HG03045 (cell line): Measurements from ENCODE around the gene ARHGEF39.

Experiments
- ATAC-seq: cut with Tn5 transposase; IDR thresholded peaks from one replicate; pipeline ENCODE4 v1.9.1; 2021; ENCODE audit warnings: mild to moderate bottlenecking, moderate library complexity; ENCODE audit not compliant: unreplicated experiment

The ARHGEF39 gene

DNA sequence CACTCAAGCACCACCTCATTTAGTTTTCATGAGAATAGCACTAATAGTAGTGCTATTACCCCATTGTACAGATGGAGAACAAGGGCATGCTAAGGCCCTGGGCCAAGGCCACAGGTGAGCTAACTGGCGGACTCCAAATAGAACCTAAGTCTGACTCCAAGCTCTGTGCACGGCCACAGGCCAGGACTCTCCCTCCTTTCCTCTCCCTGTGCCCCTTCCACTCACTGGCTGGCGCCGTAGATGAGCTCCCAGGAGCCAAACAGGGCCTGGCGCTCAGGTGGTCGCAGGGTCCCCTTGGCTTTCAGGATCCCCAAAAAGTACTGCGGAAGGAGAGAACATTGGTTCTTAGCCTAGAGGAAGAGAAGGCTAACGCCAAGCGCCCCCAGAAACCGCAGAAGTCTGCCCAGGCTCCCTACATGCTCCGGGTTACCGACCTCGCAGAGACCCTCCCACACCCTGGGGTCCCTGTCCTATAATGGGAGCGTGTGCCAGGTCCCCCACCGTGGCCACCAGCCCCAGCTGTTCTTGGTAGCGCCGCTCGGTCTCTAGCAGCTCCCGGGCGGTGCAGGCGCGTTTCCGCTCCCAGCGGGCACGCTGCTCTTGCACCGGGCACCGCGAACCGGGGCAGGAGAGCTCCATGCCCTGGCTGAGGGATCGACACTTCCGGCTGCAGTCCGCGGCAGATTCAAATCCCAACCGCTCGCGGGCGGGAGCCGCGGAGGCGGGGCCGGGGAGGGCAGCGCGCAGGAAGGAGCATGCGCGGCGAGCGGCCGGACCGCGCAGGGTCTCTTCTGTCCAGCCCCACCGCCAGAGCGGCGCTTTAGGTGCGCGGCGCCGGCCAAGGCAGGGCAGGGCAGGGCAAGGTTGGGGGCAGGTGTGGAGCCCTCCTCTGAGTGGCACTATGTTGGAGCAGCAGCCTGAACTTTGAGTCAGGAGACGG, at the start of gene ARHGEF39:
Gene ARHGEF39 (minus strand): TSS at position 665 of the 940 bp plus-strand sequence. CDS start 26 bp downstream, at position 639.
- ATAC-seq, result peak; percentile 76

- ATAC-seq, result no peak
These were observed 49.1 kb upstream of the ARHGEF39 start for GRCh38 chr9:35714123-35714522.

DNA sequence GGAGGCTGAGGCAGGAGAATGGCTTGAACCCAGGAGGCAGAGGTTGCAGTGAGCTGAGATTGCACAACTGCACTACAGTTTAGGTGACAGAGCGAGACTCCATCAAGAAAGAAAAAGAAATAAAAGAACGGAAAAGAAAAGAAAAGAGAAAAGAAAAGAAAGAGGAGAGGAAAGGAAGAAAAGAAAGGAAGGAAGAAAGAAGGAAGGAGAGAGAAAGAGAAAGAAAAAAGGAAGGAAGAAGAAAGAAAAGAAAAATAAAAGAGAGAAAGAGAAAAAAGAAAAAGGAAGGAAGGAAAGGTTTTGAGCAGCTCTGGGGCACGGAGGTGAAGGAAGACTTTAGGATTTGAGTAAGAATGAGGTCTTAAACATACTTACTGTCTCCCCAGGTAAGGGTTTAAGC, 48.6 kb upstream of the ARHGEF39 start:
- no peak for ATAC-seq

DNA sequence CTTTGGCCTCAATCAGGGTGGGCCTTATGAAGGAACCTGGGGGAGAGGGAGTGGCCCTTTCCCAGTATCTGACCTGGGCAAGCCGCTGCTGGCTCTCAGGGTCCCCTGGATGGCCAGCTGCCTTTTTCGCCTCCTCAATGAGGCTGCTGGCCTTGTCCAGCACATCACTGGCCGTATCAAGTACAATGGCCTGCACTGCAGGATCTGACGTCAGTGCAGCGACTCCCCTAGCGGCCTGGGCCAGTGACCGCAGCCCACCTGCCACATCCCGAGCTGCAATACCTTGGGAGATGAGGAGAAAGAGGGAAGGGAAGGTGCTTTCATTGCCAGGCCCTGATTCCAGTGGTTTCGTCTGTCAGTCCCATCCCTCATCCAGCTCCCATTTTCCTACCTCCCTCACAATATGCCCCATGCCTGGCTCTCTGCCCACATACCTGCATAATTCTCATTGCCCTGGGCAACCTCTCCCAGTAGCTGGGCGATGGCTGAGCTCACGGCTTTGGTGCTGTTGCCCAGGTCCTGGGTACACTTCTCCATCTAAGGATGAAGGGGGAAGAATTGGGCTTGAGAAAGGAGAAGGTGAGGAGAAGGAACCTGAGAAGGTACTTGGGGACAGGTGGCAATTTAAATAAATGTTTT, 47.9 kb upstream of the ARHGEF39 start:
- no peak for ATAC-seq

GRCh38 chr9:35711501-35712428, 46.8 kb upstream of the ARHGEF39 start:
- no peak for ATAC-seq

GRCh38 chr9:35710818-35711500, 46.0 kb upstream of the ARHGEF39 start:
- ATAC-seq, result no peak

DNA sequence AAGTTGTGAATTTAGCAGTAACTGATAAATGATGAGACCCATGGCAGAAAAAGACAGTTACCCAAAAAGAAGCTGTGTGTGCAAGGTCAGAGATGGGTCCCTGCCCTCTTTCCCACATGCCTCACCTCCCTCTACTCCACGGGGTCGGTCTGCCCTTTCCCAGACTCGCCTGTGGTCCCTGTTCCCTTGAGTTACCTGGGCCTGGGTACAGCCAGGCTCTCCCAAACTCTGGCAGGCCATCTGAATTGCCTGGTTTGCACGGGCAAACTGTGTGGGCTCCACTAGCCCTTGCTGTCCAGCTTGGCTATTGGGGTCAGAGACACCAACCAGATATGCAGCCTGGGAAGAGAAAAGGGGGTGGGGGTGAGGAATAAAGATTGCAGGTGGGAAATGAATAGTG, 43.2 kb upstream of the ARHGEF39 start:
- no peak for ATAC-seq

- no peak for ATAC-seq
These were observed 42.0 kb upstream of the ARHGEF39 start for GRCh38 chr9:35706951-35707350.

GRCh38 chr9:35705836-35706430, 40.9 kb upstream of the ARHGEF39 start:
- no peak for ATAC-seq

DNA sequence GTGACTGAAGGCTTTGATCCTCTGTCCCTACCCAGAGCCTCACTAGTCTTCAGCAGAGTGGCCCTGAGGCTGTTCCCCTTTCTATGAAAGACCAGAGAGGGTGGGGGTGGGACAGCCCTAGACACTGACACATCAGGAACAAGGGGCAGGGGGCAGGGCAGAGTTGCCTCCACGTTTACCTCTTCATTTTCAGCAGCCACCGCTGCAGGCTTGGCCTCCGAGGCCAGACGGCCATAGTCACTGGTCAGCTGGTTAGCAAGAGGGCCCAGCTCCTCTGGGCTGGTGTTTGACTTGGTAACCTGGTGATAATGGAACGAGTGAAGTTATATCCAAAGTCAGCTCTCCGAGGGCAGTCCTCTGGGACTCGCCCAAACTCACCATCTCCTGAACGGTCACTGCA, 40.4 kb upstream of the ARHGEF39 start:
- no peak for ATAC-seq

DNA sequence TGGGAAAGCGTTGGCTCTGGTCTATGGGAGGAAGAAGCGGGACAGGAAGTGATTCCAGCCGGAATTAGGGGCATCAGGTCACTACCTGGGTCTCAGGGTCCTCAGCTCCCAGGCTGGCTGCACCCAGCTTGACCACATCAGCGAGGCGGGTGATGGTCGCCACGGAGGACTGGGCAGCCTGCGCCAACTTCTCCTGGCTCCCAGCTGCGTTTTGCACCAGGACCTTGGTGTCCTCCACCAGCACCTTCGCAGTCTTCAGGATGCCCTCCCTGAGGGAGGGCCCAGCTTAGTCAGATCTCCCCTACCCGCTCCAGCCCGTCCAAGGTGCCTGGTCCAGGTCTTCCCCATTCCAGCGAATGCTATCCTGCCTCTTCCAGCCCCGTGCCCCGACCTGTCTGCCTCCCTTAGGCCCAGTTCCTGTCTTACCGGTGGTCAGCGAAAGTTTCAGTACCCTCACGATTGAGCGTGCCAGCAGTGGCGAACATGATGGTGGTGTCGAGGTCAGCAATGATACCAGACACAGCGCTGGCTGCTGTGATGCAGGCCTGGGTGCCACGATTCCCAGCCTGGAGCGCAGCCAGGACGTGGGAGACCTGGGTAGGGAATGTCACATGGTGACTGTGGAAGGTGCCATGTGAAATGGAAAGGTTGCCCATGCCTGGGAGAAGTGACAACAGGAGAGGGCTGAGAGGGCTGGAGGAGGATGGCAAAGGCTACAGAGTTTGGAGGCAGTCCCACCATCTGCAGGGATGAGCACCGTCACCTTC, 39.1 kb upstream of the ARHGEF39 start:
- ATAC-seq, result no peak

- ATAC-seq, result no peak
These were observed 37.7 kb upstream of the ARHGEF39 start for GRCh38 chr9:35702696-35703095.

- no peak for ATAC-seq
These were observed 35.9 kb upstream of the ARHGEF39 start for GRCh38 chr9:35700942-35701341.

GRCh38 chr9:35700031-35700430, 35.0 kb upstream of the ARHGEF39 start:
- no peak for ATAC-seq

- ATAC-seq, result no peak
These were observed 33.2 kb upstream of the ARHGEF39 start for GRCh38 chr9:35698231-35698630.

- ATAC-seq, result no peak
These were observed 32.5 kb upstream of the ARHGEF39 start for GRCh38 chr9:35697486-35697885.

DNA sequence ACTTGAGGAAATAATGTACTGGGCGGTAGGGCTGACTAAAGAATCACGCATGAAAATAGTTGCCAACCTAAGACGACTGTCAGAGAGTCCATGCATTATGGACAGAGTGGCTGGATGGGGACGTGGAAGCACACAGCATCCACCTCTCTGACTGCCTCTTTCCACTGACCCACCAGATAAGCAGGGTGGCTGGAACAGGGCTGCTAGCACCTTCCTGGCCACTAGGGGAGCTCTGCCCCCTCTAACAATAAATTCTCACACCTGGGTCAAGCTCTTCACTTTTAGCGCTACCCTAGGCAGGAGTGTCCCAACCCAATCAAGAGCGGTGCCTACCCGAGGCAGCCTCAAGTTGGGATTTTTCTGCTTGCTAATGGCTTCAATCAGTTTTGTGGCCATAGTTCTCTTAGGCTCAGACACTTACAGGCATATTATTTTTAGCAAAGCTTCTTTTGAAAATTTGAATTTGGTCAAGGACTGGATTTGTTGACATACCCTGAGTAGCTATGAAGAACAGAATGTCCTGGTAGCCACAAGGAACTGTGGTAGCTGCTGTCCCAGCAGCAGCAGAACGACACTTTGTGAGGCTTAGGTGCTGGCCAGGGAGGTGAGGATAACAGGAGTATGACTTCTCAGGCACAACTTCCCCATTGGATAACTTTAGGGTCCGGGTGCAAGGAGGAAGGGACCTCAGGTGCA, 31.7 kb upstream of the ARHGEF39 start:
- ATAC-seq, result peak; percentile 82

GRCh38 chr9:35695943-35696401, 31.0 kb upstream of the ARHGEF39 start:
- ATAC-seq, result no peak
